Osteoblast (primary cell): Measurements from ENCODE around the gene MAN2B2. TPM values are rescaled to one million over a fixed set of nuclear protein-coding genes. Genes with fewer than 3 reads are reported as not detected.

Experiments
- DNase-seq: peaks from one replicate; pipeline ENCODE4 v3.0.0; 2011; ENCODE audit warnings: low spot score, mixed read lengths; ENCODE audit not compliant: insufficient read length; ENCODE audit errors: missing footprints
- H2AFZ ChIP-seq: 2 replicates; pipeline ENCODE4 v1.6.0; 2011; ENCODE audit warnings: mild to moderate bottlenecking, low read length
- H3K27ac ChIP-seq: 2 replicates; pipeline ENCODE4 v1.5.1; 2011; ENCODE audit warnings: mild to moderate bottlenecking, low read depth, low read length, moderate library complexity
- H3K27me3 ChIP-seq: 2 replicates; pipeline ENCODE4 v1.6.0; 2012; ENCODE audit warnings: mild to moderate bottlenecking, control low read depth, inconsistent platforms, low read length, moderate library complexity; ENCODE audit not compliant: insufficient read depth
- H3K36me3 ChIP-seq: 2 replicates; pipeline ENCODE4 v1.5.1; 2011; ENCODE audit warnings: mild to moderate bottlenecking, low read length, control low read depth, moderate library complexity; ENCODE audit not compliant: insufficient read depth
- H3K4me1 ChIP-seq: 2 replicates; pipeline ENCODE4 v1.5.1; 2011; ENCODE audit warnings: mild to moderate bottlenecking, low read length, control low read depth, moderate library complexity; ENCODE audit not compliant: insufficient read depth
- H3K4me2 ChIP-seq: 2 replicates; pipeline ENCODE4 v1.6.0; 2011; ENCODE audit warnings: mild to moderate bottlenecking, low read length; ENCODE audit not compliant: insufficient read depth
- H3K4me3 ChIP-seq: fragments of 200-600 bp; sonication (generic); 3 replicates; pipeline ENCODE4 v1.5.1; 2012; ENCODE audit warnings: mild to moderate bottlenecking, low read length, inconsistent platforms; ENCODE audit not compliant: insufficient read depth
- H3K79me2 ChIP-seq: 2 replicates; pipeline ENCODE4 v1.6.0; 2012; ENCODE audit warnings: mild to moderate bottlenecking, low read length, control low read depth, inconsistent platforms; ENCODE audit not compliant: insufficient read depth
- H3K9me3 ChIP-seq: 2 replicates; pipeline ENCODE4 v1.5.1; 2011; ENCODE audit warnings: low read depth, low read length, control low read depth
- H4K20me1 ChIP-seq: 2 replicates; pipeline ENCODE4 v1.6.0; 2012; ENCODE audit warnings: mild to moderate bottlenecking, low read length, control low read depth; ENCODE audit not compliant: insufficient read depth
- total RNA-seq: library from RNA; depleted of rRNA; stranded (reverse); fragments of >200 nt; gene quantifications from 2 replicates; pipeline ENCODE4 v1.2.3, GENCODE V29; 2012
- TF ChIP-seq, protein P1 (sequence below): IDR thresholded peaks from 2 replicates; pipeline ENCODE4 v1.5.1; 2011; ENCODE audit warnings: mild to moderate bottlenecking, low read depth, low read length, moderate library complexity; ENCODE audit errors: extremely low read depth

The MAN2B2 gene
- total RNA-seq, 1 donor: 28.2 TPM

DNA sequence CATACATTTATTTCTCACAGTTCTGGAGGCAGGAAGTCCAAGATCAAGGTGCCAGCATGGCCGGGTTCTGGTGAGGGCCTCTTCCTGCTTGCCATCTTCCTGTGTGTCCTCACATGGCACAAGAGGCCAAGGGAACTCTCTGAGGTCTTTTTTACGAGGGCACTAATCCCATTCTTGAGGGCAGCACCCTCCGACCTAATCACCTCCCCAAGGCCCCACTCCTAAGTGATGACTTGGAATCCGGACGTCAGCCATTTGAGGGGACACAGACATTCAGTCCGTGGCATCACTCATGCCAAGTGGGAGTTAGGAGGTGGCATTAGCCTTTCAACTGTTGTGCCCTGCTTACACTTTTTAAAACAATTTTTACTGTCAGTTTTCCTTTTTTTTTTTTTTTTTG lies 27.3 kb downstream of the MAN2B2 start:
- peaks cover 5% of the 10 kb centered on the region for H3K9me3 ChIP-seq
- H3K27ac ChIP-seq: no peak overlapping the region
- no peaks in the 10 kb centered on the region for H3K4me1 ChIP-seq
- no peaks in the 10 kb centered on the region for H4K20me1 ChIP-seq
- peak; percentile 9 for DNase-seq
- TF ChIP-seq, protein P1, sequence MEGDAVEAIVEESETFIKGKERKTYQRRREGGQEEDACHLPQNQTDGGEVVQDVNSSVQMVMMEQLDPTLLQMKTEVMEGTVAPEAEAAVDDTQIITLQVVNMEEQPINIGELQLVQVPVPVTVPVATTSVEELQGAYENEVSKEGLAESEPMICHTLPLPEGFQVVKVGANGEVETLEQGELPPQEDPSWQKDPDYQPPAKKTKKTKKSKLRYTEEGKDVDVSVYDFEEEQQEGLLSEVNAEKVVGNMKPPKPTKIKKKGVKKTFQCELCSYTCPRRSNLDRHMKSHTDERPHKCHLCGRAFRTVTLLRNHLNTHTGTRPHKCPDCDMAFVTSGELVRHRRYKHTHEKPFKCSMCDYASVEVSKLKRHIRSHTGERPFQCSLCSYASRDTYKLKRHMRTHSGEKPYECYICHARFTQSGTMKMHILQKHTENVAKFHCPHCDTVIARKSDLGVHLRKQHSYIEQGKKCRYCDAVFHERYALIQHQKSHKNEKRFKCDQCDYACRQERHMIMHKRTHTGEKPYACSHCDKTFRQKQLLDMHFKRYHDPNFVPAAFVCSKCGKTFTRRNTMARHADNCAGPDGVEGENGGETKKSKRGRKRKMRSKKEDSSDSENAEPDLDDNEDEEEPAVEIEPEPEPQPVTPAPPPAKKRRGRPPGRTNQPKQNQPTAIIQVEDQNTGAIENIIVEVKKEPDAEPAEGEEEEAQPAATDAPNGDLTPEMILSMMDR: no peak
- H2AFZ ChIP-seq: no peak overlapping the region
- no peaks in the 10 kb centered on the region for H3K27me3 ChIP-seq
- H3K4me2 ChIP-seq: no peak overlapping the region
- H3K4me3 ChIP-seq: no peak overlapping the region
- H3K36me3 ChIP-seq: peaks cover 26% of the 10 kb centered on the region
- no peaks in the 10 kb centered on the region for H3K79me2 ChIP-seq

DNA sequence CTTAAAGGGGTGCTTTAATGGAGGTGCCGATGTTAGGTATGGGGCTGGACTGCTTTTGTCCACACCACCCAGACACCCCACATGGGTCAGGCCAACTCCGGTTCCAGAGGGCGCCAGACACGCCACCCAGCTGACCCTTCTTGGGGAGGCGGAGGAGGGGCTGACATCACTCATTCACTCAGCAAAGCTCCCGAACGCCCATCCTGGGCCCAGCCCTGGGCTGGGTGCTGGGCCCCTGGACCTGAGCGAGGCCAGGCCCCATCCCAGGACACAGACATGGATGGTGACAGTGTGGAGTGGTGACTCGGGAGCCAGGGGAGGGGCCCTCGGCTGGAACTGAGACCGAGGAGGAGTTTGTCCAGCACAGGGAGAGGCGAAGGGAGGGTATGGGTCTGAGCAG lies 28.1 kb downstream of the MAN2B2 start:
- Histone ChIP-seq H3K27me3 (no peaks in the 10 kb centered on the region), H3K27ac (no peak overlapping the region), H3K4me2 (no peak overlapping the region), H3K36me3 (peaks cover 26% of the 10 kb centered on the region), H4K20me1 (no peaks in the 10 kb centered on the region), H2AFZ (no peak overlapping the region), H3K79me2 (no peaks in the 10 kb centered on the region), H3K4me3 (no peak overlapping the region), H3K9me3 (peaks cover 5% of the 10 kb centered on the region), H3K4me1 (no peaks in the 10 kb centered on the region)
- peak; percentile 49 for DNase-seq
- TF ChIP-seq, protein P1: no peak

DNA sequence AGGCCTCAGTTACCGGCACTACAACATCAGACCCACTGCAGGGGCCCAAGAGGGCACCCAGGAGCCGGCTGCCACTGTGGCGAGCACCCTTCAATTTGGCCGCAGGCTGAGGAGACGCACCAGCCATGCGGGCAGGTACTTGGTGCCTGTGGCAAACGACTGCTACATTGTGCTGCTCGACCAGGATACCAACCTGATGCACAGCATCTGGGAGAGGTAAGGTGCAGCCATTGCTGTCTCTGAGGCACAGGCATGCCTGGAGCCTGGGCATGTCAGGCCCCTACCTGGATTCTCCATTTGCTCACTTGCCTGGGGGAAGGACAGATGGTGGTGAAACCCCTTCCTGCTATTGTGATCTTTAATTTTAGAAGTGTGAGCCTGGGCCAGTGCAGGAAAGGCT lies 30.1 kb downstream of the MAN2B2 start:
- TF ChIP-seq, protein P1: no peak
- no peaks in the 10 kb centered on the region for H3K4me1 ChIP-seq
- no peaks in the 10 kb centered on the region for H3K27me3 ChIP-seq
- no peak overlapping the region for H3K27ac ChIP-seq
- H3K9me3 ChIP-seq: peaks cover 5% of the 10 kb centered on the region
- DNase-seq: peak; percentile 34
- no peak overlapping the region for H3K4me3 ChIP-seq
- H3K79me2 ChIP-seq: no peaks in the 10 kb centered on the region
- H3K4me2 ChIP-seq: no peak overlapping the region
- no peaks in the 10 kb centered on the region for H4K20me1 ChIP-seq
- peaks cover 32% of the 10 kb centered on the region for H3K36me3 ChIP-seq
- no peak overlapping the region for H2AFZ ChIP-seq

DNA sequence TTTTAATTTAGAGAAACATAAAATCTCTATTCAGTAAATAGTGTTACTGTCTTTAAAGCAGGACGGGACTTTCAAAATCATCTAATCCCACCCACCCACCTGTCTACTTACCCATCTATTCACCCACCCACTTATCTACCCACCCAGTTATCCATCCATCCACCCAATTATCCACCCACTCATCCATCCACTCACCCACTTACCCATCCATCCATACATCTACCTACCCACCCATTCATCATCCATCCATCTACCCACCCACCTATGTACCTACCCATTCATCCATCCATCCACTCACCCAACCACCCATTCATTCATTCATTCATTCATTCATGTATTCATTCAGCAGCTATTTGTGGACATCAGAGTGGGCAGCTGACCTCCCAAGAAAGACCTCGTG lies 30.6 kb downstream of the MAN2B2 start:
- no peak overlapping the region for H3K27ac ChIP-seq
- peaks cover 31% of the 10 kb centered on the region for H3K36me3 ChIP-seq
- H3K27me3 ChIP-seq: no peaks in the 10 kb centered on the region
- H3K79me2 ChIP-seq: no peaks in the 10 kb centered on the region
- no peak overlapping the region for H3K4me3 ChIP-seq
- H2AFZ ChIP-seq: no peak overlapping the region
- no peaks in the 10 kb centered on the region for H4K20me1 ChIP-seq
- TF ChIP-seq, protein P1: no peak
- peaks cover 5% of the 10 kb centered on the region for H3K9me3 ChIP-seq
- no peak for DNase-seq
- H3K4me1 ChIP-seq: no peaks in the 10 kb centered on the region
- no peak overlapping the region for H3K4me2 ChIP-seq
